ENCODE measurements around the gene VCPKMT. TPM values are rescaled to one million over a fixed set of nuclear protein-coding genes. Genes with fewer than 3 reads are reported as not detected.

Gene VCPKMT
- polyA plus RNA-seq, 2 of the 4 experiments (the other 2 are of a cell fraction), result 8.0 to 12.2 TPM

DNA sequence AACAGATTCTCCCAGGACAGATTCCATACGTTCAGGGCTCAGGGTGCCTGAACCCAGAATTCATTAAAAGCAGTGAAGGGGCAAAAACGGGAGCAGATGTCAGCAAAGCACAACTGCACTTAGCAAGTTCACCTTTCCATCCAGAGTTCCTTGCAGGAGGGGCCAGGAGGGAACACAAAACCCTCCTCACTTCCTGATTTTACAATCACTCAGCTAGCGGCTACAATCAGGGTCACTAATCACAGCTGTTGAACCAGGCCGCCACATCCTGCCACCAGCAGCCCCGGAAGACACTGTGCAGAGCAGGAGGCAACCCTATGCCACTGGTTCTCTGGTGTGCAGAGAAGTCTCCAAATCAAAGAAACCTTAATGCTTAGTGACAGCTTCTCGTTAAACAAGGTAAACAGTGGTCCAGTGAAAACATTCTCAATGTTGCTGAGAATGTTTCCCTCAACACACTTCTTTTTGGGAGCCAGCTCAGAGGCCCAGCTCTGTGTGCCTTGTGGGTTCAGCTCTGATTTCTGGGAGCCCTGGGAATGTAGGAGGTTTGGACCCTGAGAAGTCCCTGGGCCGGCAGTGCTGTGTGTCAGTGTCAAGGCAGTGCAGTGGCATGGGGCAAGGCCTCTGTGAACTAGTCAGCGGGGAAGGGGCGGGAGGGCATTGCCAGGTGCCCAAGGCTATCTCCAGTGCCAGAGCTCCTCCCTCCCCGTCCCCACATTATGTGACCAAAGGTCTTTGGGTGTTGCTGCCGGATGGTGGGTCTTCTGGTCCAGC, 54.5 kb downstream of the VCPKMT start:
- no peak for FAIRE-seq
- H3K4me3 ChIP-seq, result no peak overlapping the region

GRCh38 chr14:50060871-50061663, 55.3 kb downstream of the VCPKMT start:
- Histone ChIP-seq H3K9me3 (no peaks in the 10 kb centered on the region), H3K27ac (peak overlapping the region; percentile 90 to 95), H3K4me3 (no peak overlapping the region), H3K4me2 (peak overlapping the region; percentile 56), H3K4me1 (peaks cover 39% of the 10 kb centered on the region)
- CTCF ChIA-PET, result interaction anchor here (0.6 to 4.3 kb wide), 13 partner anchors 11 to 209 kb away, joined by 3 to 29 read pairs (median 5); partner anchors contain the start of gene NEMF
- FAIRE-seq (no peak), ATAC-seq (peak; percentile 88 to 89), DNase-seq (ENCODE audit: low read depth in 1 of 2, low spot score in 1 of 2) (peak; percentile 86 to 89)
- 28% methylated on average over 12 of the region's 12 CpGs for WGBS (ENCODE audit: missing lambda C conversion rate)
- POLR2A ChIA-PET, result interaction anchor here (0.6 to 2.3 kb wide), 6 partner anchors 21 to 198 kb away, joined by 3 to 12 read pairs (median 4); partner anchors contain the start of gene ARF6
- TF ChIP-seq POLR2AphosphoS2 (conservative IDR thresholded peaks at IDR 0.05; ENCODE audit: low read length), result no peak
- TF ChIP-seq BHLHE40 (IDR thresholded peaks at IDR 0.05; ENCODE audit: low read depth, low read length), result no peak
- no peak for TF ChIP-seq SREBF2 (IDR thresholded peaks at IDR 0.05)
- TF ChIP-seq ZSCAN20 (CRISPR knock-in tag; IDR thresholded peaks at IDR 0.05), result peak; percentile 73
- TF ChIP-seq HOXB5 (CRISPR knock-in tag; IDR thresholded peaks at IDR 0.05), result peak; percentile 88
- no peak for TF ChIP-seq PHF8 (IDR thresholded peaks at IDR 0.05; ENCODE audit: borderline replicate concordance, low read depth)
- TF ChIP-seq MAZ (IDR thresholded peaks at IDR 0.05; ENCODE audit: borderline replicate concordance, low read depth, low read length), result no peak
- TF ChIP-seq, protein P1, sequence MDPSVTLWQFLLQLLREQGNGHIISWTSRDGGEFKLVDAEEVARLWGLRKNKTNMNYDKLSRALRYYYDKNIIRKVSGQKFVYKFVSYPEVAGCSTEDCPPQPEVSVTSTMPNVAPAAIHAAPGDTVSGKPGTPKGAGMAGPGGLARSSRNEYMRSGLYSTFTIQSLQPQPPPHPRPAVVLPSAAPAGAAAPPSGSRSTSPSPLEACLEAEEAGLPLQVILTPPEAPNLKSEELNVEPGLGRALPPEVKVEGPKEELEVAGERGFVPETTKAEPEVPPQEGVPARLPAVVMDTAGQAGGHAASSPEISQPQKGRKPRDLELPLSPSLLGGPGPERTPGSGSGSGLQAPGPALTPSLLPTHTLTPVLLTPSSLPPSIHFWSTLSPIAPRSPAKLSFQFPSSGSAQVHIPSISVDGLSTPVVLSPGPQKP (IDR thresholded peaks at IDR 0.05; ENCODE audit: low read depth, low read length), result no peak
- TF ChIP-seq, protein P2, sequence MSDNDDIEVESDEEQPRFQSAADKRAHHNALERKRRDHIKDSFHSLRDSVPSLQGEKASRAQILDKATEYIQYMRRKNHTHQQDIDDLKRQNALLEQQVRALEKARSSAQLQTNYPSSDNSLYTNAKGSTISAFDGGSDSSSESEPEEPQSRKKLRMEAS (IDR thresholded peaks at IDR 0.05), result peak; percentile 94
- TF ChIP-seq HDAC2 (IDR thresholded peaks at IDR 0.05), result no peak
- TF ChIP-seq NR3C1 (IDR thresholded peaks at IDR 0.05), result no peak
- TF ChIP-seq RCOR1 (IDR thresholded peaks at IDR 0.05; ENCODE audit: low read depth, low read length), result no peak
- TF ChIP-seq CEBPB (IDR thresholded peaks at IDR 0.05), result peak; percentile 90 to 96
- TF ChIP-seq ESRRA (IDR thresholded peaks at IDR 0.05; ENCODE audit: borderline replicate concordance, low read length), result no peak
- TF ChIP-seq POLR2A (IDR thresholded peaks at IDR 0.05; ENCODE audit: low read length), result no peak
- TF ChIP-seq NFE2L2 (conservative IDR thresholded peaks at IDR 0.05; ENCODE audit: low read length), result peak; percentile 81
- TF ChIP-seq CHD2 (IDR thresholded peaks at IDR 0.05; ENCODE audit: low read length, partially characterized antibody), result no peak
- peak; percentile 21; the same call in 1 of the 2 replicates for TF ChIP-seq GATA3 (IDR thresholded peaks at IDR 0.05; ENCODE audit: borderline replicate concordance)
- no peak for TF ChIP-seq CBX2 (IDR thresholded peaks at IDR 0.05; ENCODE audit: borderline replicate concordance, low read depth)
- TF ChIP-seq MYC (IDR thresholded peaks at IDR 0.05; ENCODE audit: borderline replicate concordance, low read length), result peak; percentile 83
- TF ChIP-seq, protein P3, sequence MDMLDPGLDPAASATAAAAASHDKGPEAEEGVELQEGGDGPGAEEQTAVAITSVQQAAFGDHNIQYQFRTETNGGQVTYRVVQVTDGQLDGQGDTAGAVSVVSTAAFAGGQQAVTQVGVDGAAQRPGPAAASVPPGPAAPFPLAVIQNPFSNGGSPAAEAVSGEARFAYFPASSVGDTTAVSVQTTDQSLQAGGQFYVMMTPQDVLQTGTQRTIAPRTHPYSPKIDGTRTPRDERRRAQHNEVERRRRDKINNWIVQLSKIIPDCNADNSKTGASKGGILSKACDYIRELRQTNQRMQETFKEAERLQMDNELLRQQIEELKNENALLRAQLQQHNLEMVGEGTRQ (IDR thresholded peaks at IDR 0.05), result no peak
- peak; percentile 81; the same call in 1 of the 2 replicates for TF ChIP-seq HOXA7 (CRISPR knock-in tag; IDR thresholded peaks at IDR 0.05)
- 0 out of 2 replicates have a peak, but pooled peaks have one; percentile 66 for TF ChIP-seq TFCP2L1 (CRISPR knock-in tag; IDR thresholded peaks at IDR 0.05)
- no peak for TF ChIP-seq ZC3H11A (IDR thresholded peaks at IDR 0.05)
- TF ChIP-seq, protein P4, sequence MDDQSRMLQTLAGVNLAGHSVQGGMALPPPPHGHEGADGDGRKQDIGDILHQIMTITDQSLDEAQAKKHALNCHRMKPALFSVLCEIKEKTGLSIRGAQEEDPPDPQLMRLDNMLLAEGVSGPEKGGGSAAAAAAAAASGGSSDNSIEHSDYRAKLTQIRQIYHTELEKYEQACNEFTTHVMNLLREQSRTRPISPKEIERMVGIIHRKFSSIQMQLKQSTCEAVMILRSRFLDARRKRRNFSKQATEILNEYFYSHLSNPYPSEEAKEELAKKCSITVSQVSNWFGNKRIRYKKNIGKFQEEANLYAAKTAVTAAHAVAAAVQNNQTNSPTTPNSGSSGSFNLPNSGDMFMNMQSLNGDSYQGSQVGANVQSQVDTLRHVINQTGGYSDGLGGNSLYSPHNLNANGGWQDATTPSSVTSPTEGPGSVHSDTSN (IDR thresholded peaks at IDR 0.05), result no peak
- peak; percentile 62; the same call in 1 of the 2 replicates for TF ChIP-seq FOXS1 (CRISPR knock-in tag; IDR thresholded peaks at IDR 0.05)
- TF ChIP-seq ZFP36 (IDR thresholded peaks at IDR 0.05; ENCODE audit: borderline replicate concordance, partially characterized antibody), result no peak
- peak; percentile 66; the same call in 1 of the 2 replicates for TF ChIP-seq EHF (CRISPR knock-in tag; IDR thresholded peaks at IDR 0.05)
- TF ChIP-seq CBX8 (IDR thresholded peaks at IDR 0.05), result no peak
- TF ChIP-seq, protein P5, sequence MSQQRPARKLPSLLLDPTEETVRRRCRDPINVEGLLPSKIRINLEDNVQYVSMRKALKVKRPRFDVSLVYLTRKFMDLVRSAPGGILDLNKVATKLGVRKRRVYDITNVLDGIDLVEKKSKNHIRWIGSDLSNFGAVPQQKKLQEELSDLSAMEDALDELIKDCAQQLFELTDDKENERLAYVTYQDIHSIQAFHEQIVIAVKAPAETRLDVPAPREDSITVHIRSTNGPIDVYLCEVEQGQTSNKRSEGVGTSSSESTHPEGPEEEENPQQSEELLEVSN (IDR thresholded peaks at IDR 0.05; ENCODE audit: borderline replicate concordance, low read depth), result peak; percentile 68; the same call in 1 of the 2 replicates

More for the DNA sequence above, 54.5 kb downstream of the VCPKMT start:
- CTCF ChIA-PET, result interaction anchor here (0.6 to 4.3 kb wide), 14 partner anchors 8 to 209 kb away, joined by 3 to 29 read pairs (median 4); partner anchors contain the start of gene NEMF
- Histone ChIP-seq H3K9me3 (no peaks in the 10 kb centered on the region), H3K4me1 (peaks cover 39% of the 10 kb centered on the region), H3K27ac (peak overlapping the region; percentile 90 to 95), H3K4me2 (peak overlapping the region; percentile 56)
- POLR2A ChIA-PET, result interaction anchor here (0.6 to 2.3 kb wide), 6 partner anchors 22 to 199 kb away, joined by 3 to 12 read pairs (median 4); partner anchors contain the start of gene ARF6
- DNase-seq (ENCODE audit: low read depth in 1 of 2, low spot score in 1 of 2) (no peak), ATAC-seq (peak; percentile 20 to 46; a peak in 3 of 6 replicates)
- no peak for TF ChIP-seq TP53 (CRISPR knock-in tag; IDR thresholded peaks at IDR 0.05)
- TF ChIP-seq HEYL (CRISPR knock-in tag; IDR thresholded peaks at IDR 0.05), result no peak
- peak in 1 of 2 experiments; percentile 1; a peak in 1 of 5 replicates for TF ChIP-seq JUN (IDR thresholded peaks at IDR 0.05)
- no peak for TF ChIP-seq GATA3 (IDR thresholded peaks at IDR 0.05; ENCODE audit: borderline replicate concordance)
- WGBS (ENCODE audit: missing lambda C conversion rate), result 74% methylated on average over 11 of the region's 11 CpGs

Measured in A549 (cell line).